Suppressor macrophage treated with lipopolysaccharide for 1 hour (primary cell): ENCODE measurements around the gene OVCH1.
"Not testable (repeated sequence)": the region's sequence is repeated elsewhere in the genome, so short reads cannot be mapped to it uniquely, and the experiment has no call there.

Experiments
- DNase-seq, 3 donors: peaks; one replicate each; pipeline ENCODE4 v3.0.0-alpha.2; 2020 to 2022

OVCH1 gene

DNA sequence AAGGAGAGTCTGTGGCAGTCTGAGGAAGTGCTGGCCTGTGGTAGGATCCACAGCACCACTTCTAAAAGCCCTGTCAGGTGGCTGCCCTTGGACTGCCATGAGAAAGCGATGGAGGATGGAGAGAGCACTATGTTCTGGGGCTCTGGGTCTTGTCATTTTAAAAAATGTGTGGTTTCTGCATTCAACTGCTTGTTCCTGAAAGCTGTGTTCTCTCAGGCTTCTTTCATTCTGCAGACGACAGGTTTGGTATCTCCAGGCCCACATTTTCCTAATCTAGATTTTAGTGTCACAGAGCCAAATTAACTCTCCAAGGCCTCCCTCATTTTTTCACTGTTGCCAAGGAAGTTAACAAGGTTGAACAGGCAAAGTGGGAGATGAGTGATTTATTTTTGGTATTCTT lies 10.5 kb downstream of the OVCH1 start:
- no peak for DNase-seq

DNA sequence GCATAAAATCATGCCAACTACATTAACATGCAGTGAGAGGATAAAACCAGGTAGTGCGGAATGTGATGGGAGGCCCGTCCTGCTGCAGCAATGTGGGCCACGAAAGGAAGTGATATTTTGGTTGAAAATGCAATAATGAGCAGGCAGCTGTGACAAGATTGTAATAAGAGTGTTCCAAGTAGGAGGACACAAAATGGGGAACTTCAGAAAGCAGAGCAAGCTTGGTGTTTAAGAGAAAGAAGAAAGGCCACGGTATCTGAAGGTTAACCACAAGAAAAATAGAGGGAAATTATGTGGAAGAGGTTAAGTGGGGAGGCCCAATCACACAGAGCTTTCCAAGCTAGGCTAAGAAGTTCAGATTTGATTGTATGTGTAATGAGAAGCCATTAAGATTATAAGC lies 34.3 kb downstream of the OVCH1 start:
- no peak for DNase-seq

DNA sequence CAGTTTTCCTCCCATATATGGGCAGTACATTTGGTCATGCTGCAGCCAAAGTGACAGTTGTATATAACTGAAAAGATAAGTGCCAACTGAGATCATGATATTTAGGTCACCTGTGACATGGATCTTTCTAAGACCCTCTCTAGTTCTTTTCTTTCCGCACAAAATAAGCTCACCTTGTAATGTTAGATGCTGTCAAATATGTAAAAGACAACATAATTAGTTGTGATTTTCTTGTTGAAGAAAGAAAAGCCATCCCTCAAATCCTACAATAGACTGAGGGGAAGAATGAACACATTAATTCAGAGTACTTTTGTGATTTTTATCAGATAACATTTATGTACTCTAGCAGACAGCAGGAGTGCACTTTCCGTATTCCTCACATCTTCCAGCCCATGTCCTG lies 37.4 kb downstream of the OVCH1 start:
- DNase-seq: no peak

GRCh38 chr12:29455087-29455486 lies 42.4 kb downstream of the OVCH1 start:
- DNase-seq: no peak

DNA sequence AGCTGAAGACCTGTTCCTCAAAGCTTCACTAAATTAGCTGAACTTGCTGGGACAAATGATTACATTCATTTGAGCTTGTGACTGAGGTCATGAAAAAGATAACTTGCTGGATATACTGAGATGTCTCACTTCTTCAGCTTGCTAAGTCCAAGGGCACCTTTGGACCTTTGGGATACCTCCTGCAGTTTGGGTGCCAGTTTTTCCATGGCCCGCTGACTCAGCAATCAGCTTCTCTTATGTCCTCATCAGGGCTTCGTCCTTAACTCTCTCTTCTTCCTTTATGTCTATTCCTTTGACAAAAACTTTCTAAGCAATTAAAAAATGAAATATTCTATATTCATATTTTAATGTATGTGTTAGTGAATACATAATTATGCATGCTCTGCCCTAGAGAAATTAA lies 45.6 kb downstream of the OVCH1 start:
- DNase-seq: no peak

- no peak for DNase-seq
Observed at GRCh38 chr12:29448157-29448556, 49.3 kb downstream of the OVCH1 start.

GRCh38 chr12:29447285-29447975 lies 50.1 kb downstream of the OVCH1 start:
- no peak for DNase-seq

GRCh38 chr12:29439506-29439905 lies 58.0 kb downstream of the OVCH1 start:
- DNase-seq: no peak

DNA sequence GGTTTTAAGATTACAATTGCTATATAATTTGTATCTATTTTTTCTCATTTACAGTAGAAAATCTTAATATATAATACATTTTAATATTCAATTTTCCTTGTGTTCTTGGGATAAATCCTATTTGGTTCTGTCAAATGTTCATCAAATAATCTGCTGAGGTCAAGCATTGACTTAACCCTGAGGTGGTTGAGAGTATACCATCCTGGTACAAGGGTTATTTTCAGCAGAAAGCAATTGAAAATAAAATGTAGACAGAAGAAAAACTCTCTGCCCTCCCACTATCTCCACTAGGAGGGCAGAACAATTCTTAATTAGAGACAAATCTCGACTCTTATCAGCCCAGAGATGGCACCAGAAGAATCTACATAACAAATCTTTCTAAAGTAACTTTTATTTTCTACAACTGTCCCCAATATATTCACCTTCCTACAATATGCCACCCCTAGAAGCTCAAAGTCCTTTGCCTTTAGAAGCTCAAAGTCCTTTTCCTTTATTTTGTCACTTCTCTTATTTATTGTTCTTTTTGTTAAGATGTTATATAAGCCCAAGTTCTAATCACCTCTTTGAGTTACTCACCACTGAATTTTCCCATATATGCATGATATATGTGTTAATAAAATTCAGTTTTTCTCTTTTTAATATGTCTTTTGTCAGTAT lies 58.6 kb downstream of the OVCH1 start:
- DNase-seq: no peak

DNA sequence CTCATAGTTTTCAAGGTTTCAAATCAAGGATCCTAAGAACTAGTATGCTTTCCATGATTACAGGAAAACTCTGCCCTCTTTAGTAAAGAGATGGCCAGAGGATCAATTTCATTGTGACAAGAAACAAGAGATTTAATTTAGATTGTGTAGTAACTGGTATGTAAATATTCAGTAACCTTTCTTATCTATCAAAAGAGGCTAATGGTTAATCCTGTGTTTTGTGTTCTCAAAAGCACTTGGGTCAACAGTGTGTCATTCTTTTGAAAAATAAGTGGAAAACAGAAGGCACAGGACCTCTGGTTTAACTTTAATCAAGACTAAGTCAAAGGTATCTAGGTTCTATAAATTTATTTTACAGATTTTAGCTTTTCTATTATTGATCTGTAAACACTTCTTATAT lies 59.9 kb downstream of the OVCH1 start:
- no peak for DNase-seq

- not testable (repeated sequence) for DNase-seq
Observed at GRCh38 chr12:29436815-29437214, 60.7 kb downstream of the OVCH1 start.

DNA sequence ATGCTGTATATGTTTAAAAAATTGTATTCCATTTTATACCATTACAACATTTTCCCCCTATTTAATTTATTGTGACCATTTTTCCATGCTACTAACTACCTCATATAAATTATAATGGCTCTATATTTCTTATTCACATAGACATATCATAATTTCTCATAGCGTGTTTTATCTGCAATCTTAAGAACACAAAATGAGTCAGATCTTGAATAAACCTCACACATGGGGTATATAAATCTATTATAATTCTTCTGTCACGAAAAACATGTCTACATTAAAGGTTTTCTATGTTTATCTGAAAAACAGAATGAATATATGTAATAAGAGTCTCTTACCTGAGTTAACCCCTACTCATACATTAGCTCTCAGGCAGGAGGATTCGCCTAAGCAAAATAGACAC lies 66.0 kb downstream of the OVCH1 start:
- DNase-seq: no peak

GRCh38 chr12:29430716-29431044 lies 66.8 kb downstream of the OVCH1 start:
- DNase-seq: no peak

DNA sequence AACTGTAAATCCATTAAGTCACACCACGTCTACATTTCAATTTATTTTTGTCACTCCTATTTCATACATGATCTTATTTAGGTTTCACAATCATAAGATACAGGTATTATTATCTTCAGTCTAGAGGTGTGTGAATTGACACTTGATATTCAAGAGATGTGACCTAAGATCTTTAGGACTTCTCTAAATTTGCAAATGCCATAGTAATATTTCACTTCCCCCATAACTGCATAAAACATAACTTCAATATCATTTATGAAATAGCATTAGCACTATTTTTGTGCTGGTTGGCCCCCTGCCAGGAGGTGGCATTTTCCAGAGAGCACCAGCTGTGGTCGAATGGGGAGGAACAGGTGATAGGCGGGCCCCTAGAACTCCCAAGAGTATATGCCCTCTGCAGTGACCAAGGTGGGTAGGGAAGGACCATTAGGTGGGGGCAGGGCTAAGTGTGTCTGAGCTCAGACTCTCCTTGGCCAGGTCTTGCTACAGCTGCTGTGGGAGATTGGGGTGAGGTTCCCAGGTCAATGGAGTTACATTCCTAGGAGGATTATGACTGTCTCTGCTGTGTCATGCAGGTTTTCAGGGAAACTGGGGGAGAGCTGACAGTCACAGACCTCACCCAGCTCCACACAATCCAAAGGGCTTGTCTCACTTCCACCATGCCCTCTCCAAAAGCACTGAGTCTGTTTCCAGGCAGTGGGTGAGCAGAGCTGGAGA lies 67.3 kb downstream of the OVCH1 start:
- no peak for DNase-seq

DNA sequence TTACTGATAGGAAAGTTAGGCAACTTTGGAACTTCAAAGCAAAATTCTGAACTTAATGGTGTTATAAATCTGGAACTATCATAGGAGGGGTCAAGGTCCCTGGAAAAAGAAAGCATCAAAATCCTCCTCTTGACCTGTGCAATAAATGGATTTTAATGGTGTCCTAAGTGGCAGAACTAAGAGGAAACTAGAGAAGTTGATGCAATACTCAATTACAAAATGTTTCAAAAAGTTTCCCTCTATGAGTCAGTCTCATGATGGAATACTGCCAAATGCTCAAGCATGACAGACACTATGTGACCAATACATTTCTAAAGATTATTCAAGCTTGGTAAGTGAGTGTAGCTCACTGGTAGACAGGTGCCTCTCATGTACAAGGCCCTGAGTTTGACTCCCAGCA lies 68.9 kb downstream of the OVCH1 start:
- peak; percentile 78 to 97 (median 97) for DNase-seq

- DNase-seq: peak; percentile 24 to 51 (median 38)
Observed at GRCh38 chr12:29427964-29428363, 69.5 kb downstream of the OVCH1 start.

- DNase-seq: no peak
Observed at GRCh38 chr12:29426498-29426897, 71.0 kb downstream of the OVCH1 start.

DNA sequence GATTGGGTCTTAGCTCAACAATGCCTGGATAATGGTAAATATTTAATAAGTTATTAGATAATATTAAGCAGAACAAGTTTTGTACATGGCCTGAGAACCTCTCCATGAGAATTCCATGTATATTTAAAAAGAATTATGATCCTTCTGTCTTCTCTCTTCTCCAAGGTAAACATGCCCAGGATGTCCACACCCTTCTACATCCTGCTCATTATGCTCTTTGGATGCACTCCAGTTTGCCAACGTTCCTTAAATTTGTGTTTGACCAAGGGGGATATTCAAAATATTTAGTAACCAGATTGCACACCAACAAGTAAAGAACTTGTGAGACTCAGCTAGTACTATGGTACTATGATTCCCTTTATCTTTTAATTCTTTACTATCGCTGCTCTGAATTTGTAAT lies 71.8 kb downstream of the OVCH1 start:
- DNase-seq: no peak

- DNase-seq: no peak
Observed at GRCh38 chr12:29416748-29417147, 80.7 kb downstream of the OVCH1 start.

DNA sequence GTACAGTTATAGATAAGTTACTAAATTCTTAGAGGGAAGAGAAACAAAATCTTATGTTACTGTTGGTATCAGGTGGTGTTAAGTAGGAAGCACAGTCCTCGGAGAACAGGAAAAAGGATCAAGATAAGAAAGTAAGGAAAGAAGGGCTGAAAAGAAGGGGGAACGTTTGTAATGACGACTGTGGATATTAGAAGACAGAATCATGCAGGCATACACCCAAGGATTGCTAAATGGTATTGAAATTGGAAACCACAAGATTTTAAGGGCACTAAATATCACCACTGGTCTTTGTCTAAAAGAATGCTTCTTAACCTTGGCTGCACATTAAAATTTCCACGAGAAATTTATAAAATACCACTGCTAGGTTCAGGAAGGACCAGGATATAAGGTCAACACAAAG lies 82.4 kb downstream of the OVCH1 start:
- DNase-seq: no peak

DNA sequence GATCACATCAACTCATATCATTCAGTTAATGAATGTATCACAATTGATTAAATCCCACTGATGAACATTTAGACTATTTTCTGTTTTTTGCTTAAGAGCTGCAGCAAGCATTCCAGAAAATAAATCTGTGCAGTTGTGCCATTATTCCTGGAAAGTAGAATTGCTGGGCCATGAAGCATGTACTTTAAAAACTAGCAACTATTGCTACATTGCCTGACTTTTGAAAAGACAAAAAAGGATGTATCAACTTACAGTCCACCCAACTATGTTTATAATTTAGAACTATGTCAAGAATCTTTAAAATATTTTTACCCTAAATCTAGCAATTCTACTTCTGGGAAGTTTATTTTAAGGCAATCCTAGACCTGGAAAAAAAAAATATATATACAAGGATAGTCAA lies 83.1 kb downstream of the OVCH1 start:
- no peak for DNase-seq

DNA sequence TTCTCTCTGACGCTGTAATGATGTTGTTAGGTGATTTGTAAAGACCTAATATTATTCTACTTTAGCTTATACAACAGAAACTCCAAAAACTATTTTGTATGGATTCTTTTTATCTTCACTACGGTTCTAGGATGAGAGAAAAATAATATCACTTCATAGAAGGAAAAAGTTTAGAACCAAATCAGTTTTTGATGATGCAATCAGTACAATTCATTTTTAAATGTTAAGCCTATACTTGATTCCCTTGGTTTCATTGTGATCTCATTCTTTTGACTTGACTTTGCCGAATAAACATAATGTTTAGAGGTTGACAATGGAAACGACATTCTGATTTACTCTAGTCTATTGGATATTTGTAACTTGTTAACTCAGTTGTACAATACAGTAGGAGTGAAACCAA lies 91.9 kb downstream of the OVCH1 start:
- no peak for DNase-seq

DNA sequence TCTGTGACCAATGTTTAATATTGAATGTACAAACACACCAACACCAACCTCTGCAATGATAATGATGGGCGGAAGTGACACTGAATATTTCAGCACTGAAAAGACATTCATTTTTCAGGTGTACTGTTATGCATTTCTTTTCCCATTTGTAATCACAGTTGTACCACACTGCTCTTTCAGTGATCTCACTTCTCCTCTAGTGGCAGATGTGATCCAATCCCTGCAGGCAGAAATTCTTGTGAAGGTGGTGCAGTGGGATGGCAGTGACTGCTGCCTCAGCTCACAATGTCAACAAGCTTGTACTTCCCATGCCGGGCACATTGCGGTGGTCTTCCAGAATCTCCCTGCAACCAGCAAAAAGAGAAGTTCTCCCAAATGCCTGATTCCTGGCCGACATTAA lies 93.5 kb downstream of the OVCH1 start:
- DNase-seq: no peak

DNA sequence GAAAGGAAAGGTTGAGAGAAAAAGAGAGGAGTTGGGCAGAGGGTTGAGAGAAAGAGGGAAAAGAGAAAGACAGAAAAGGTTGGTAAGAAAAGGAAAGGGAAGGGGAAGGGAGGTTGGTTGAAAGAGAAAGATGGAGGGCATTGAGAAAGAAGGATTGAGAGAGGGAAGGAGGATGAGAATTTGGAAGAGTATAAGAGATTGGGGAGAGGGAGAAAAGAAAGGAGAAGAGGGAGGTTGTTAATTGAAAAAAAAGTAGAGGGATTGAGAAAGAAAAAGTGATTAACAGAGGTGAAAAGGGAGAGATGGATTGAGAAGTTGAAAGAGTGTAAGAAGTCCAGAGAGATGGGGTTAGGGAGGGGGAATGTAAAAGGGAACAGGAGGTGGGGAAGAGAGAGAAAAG lies 95.0 kb downstream of the OVCH1 start:
- DNase-seq: no peak

GRCh38 chr12:29398495-29398894 lies 99.0 kb downstream of the OVCH1 start:
- no peak for DNase-seq
